Umbilical cord (tissue), 2 donors: ENCODE data around the gene CSMD2. TPM values are rescaled to one million over a fixed set of nuclear protein-coding genes. Genes with fewer than 3 reads are reported as not detected.

Experiments
- DNase-seq: peaks from one replicate; pipeline ENCODE4 v3.0.0-alpha.2; 2015; ENCODE audit warnings: low spot score
- total RNA-seq: library from RNA; depleted of rRNA; stranded (reverse); fragments of >200 nt; gene quantifications from one replicate; pipeline ENCODE4 v1.2.3, GENCODE V29; 2014; ENCODE audit warnings: low replicate concordance; ENCODE audit not compliant: insufficient read depth

CSMD2 gene
- total RNA-seq, 1 donor from 2014 or later, result 10.1 TPM

DNA sequence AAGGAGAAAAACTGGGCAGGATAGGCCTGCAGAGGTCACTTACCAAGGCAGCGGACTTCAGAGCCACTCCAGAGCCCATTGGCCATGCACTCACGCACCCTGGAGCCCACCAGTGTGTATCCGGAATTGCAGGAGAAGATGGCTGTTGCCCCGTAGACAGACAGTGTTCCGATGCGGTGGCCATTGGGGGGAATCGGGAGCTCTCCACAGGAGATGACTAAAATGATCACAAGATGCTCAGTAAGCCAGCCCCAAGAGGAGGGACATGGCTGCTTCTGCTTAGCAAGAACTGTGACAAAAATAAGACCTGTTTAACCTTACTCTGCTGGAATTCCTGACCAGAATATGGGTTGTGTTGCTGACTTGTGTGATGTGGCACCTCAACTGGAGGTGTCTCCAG, 595.7 kb downstream of the CSMD2 start:
- no peak for DNase-seq

DNA sequence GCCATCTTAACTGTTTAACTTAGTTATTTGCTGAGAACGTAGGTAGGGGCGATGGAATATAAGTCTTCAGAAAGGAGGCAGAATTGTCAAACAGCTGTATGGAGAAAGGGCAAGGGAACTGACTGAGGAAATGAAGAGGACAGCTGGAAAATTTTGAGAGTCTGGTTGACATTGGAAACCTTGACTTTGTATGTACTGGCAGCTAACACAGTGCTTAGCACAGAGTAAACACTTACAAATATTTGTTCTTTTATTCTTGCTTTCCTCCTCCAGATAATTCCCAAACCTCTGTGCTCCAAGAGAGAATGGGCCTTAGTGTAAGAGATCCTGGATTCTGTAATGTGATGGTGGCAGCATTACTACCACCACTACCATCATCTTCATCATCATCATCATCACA, 601.3 kb downstream of the CSMD2 start:
- no peak for DNase-seq

DNA sequence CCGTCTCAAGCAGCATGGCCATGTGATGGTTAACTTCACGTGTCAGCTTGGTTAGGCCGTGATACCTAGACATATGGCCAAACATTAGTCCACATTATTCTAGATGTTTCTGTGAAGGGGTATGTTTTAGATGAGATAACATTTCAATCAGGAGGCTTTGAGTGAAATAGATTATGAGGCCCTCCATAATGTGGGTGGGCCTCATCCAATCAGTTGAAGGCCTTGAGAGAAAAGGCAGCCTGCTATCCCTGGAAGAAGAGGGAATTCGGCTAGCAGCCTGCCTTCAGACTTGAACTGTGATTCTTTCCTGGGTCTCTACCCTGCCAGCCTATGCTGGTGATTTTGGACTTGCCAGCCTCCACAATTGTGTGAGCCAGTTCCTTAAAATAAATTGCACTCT, 602.5 kb downstream of the CSMD2 start:
- DNase-seq, result no peak

DNA sequence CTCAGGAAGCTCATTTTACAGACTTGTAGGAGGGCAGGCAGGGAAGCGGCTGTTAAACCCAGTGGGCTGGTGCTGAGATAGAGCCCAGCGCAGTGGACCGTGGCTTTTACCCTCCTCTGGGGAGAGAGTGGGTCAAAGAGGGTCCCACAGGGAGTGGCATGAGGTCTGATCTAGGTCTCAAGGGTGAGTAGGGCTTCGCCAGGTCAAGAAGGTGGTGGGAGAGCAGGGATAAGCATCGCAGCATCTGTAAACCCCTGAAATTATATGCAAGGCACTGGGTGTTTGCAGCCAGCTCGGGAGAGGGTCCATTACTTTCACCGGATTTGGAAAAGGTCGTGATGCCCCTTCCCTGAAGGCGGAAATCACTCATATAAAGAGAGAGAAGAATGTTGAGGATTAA, 603.5 kb downstream of the CSMD2 start:
- DNase-seq, result no peak

DNA sequence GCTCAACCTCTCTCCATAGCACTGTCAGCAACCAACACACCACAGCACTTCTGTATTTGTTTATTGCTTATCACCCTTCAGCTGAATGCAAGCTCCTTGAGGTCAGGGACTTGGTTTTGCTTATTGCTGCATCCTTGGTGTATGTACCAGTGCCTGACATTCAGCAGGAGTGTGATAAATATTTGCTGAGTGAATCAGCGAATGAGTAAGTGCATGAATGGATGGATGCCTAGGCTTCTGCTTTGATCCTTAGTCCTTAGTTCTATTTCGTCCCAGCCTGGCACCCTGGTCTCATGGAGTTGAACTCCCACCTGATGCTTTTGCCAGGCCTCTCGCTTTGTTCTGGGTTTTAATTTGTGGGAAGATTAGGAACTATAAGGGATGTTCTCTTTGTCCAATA, 604.4 kb downstream of the CSMD2 start:
- no peak for DNase-seq

DNA sequence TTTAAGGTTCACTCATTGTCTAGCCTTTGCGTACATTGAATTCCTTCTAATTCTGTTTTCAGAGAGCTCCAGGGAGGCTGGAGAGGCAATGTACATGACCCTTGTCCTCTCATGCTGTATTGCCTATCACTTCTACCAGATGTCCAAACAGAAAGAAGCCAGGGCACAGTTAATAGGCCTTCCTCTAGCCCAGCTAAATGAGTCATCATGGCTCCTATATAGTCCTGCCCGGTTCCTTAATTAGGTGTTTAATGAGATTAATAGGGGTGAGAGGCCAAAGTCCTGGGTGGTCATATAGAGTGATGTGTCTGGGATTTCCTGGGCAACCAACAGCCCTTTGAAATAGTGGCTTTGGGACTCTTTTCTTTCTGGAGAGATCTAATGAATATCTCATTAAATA, 616.3 kb downstream of the CSMD2 start:
- no peak for DNase-seq

DNA sequence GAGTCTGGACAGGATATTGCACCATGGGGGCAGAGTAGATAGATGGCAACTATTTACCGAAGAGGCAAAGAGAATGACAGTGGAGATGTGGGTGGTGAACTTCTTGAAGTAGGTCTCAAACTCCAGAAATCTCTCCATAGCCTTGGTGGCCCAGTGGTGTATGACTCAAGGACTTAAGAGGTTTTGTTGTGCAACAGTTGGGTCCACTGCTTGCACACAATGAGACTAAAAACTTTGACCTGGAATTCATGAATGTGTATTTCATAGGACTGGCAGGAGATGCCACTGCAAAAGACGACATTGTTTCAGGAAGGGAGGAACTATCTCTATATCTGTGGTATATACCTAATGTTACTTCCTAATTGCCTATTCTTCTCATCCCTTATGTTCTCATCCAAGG, 616.7 kb downstream of the CSMD2 start:
- DNase-seq, result no peak

DNA sequence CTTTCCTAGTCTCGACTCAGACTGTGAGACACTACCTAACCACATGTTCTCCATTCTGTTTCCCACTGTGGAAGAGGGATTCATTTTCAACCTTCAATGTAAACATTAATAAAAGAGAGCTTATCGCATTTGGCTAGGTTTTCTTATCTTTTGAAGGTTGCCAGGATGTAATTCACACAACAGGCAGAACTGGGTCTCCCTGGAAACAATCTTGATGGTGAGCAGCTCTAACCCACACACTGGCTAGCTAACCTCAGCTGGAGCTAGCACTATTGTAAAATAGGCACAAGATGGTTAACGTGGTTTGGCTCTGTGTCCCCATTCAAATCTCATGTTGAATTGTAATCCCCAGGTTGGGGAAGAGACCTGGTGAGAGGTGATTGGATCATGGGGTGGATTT, 617.5 kb downstream of the CSMD2 start:
- no peak for DNase-seq

DNA sequence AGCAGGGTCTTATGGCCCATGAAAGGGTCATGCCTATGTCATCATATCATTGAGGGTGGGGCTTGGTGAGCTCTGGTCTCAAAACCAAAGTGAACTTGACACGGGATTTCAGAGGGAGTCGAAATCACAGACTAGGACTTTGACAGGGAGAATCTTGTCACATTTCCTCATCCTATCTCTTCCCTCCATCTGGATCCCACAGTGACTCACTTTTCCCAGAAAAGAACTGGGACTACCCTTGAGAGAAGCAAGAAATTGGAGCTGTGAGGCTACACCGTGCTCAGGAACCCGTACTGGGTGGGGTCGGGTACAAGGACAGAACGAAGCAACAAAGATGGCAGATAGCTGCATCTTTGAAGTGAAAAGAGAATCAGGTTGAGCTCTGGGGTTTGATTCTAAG, 623.1 kb downstream of the CSMD2 start:
- no peak for DNase-seq

DNA sequence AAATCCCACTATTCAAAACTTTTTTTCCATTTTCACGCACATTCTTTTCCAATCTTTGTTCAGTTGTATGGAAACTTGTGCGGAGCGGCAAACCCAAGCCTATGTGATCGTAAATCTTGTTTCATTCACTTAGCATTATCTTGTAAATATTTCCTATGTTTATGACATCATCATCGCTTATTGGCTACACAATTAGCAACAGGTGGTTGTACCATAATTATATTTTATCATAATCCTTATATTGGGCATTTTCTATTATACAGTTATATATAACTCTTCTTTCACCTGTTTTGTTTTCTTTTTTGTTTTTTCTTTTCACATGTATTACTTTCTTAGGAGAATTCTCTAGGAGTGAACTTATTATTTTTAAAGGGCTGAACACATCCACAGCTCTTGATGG, 627.1 kb downstream of the CSMD2 start:
- no peak for DNase-seq

DNA sequence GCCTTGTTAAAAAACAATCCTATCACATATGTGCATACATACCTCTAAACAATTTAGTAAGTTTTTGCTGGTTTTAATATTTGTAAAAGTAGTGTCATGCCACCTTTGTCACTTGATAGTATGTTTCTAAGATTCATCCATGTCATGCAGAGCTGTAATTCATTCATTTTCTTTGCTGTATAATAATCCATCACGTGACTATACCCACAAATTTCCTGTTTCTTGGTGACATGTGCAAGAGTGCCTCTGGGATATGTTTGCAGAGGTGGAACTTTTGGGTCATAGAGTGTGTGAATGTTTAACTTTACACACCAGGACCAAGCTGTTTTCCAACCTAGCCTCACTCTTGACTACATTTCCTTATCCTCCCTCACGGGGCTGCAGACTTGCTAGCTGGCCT, 629.7 kb downstream of the CSMD2 start:
- no peak for DNase-seq

DNA sequence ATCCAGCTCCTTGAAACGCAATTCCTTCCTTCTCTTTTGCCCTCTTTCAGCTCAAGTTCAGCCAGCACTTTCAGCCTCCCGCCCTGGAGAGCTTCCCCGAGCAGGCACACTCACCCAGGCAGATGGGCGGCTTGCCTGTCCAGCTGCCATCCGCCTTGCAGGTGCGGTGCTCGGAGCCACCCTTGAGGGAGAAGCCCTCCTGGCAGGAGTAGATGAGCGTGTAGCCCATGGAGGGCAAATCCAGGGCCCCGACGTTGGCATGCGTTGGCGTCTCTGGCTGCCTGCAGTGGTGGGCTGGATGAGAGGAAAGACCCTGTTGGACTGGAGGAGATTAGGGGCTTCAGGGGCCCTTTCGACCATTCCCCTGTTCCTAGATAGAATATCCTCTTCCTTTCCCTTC, 632.1 kb downstream of the CSMD2 start:
- DNase-seq, result no peak

DNA sequence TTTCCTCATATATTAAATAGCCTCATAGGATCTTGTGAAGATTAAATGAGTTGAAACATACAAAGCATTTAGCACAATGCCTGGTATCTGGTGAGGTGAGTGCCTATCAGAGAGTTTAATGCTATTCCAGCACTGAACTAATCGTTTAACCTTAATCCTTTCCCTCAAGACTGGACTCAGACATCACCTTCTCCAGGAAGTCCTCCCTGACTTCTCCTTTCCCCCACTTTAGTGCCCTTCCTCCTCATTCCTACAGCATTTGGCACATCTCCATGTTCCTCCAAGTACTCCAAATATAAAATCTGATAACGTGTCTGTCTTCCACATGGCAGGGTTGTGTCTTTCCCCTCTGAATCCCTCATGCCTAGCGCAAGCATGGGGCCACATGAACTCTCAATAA, 632.8 kb downstream of the CSMD2 start:
- DNase-seq, result no peak

DNA sequence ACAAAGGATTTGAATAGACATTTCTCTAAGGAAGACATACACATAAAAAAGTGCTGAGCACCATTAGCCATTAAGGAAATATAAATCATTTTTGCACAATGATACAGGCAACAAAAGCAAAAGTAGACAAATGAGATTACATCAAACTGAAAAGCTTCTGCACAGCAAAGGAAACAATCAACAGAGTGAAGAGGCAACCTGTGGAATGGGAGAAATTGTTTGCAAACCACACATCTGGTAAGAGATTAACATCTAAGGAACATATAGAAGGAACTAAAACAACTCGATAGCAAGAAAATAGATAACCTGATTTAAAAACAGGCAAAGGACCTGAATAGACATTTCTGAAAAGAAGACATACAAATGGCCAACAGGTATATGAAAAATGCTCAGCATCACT, 635.1 kb downstream of the CSMD2 start:
- DNase-seq, result no peak

DNA sequence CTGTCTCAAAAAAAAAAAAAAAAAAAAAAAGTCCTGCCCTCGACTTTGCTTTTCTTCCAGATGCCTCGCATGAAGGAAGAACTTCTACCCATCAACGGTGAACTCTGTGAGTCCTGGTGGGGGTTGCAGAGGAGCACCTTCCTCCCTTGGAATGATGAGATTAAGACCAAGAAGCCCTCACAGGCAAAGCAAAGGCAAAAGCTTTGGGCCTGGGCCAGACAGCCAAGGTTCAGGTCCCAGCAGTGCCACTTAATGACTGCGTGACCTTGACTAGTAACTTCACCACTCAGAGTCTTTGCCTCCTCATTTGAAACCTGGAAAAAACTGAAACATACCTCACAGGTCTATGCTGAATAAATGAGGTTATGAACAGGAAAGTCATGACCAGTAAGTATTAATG, 637.1 kb downstream of the CSMD2 start:
- no peak for DNase-seq

DNA sequence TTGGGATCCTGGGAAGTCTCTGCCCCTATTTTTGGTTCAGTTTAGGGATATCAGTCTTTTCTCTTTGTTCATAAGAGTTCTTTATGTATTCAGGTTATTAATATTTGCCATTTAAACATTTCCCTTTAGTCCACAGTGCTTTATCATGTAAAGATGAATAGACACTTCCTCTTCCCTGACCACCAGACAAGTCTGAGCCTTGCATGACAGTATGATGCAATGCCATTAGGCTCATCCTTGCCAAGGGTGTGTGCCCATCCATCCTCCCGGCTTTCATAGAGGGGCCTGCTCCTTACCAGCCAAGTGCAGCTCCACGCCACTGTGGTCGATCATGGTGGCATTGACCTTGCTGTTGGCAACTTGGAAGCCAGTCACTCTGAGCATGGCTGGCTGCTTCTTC, 640.4 kb downstream of the CSMD2 start:
- no peak for DNase-seq

DNA sequence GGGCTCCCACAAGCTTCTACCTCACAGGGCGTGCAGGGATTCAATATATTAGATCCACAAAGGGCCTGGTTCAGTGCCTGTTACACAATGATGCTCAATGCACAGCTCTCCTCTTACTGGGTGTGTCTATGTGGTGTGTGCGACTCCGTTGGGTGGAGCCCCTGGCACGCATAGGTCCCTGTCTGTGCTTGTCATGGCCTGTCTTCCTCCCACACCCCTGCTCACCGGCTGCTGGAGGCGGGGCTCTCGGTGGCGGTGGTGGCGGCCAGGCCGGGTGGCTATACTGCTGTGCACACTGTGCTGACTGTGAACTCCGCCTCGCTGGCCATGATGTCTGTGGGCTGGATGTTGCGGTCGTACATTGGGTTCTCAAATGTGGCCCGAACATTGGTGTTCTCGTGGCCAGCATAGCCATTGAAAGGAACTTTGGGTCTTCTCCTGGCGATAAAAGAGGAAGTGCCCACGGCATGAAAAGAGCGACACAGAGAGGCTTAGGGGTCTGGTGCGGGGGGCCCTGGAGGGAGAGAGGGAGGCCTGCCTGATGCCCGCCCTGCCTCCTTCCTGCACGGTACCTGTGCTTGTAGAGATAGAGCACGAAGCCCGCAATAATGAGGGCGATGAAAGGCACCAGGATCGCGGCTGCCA, 645.7 kb downstream of the CSMD2 start:
- DNase-seq, result no peak

DNA sequence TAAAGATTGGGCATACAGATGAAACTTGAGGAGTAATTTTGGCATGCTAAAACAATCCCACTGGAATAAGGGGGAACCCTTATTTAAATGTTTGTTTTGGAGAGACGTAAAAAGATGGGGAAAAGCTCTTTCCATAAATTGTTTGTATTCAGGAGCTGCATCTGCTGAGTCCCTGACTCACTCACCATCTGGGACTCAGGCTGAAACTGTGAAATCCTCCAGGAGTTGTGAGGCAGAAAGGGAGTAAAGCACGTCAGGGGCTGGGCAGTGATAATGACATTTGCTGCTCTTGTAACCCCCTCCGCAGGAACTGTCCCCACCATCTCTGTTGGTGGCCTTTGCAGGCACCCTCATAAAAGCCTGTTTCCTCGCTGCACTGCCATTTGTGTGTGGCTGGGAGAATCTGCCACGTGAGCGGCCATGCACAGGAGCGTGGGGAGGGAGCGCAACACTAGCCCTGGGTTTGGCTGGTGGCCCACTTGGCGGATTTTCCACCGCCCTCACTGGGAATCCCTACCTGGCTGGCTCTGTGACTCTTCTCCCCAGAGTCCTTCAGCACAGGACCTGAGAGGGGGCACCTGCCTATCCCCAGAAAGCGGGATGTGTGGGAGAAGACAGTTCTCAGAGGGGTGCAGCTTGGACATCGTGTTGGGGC, 647.3 kb downstream of the CSMD2 start:
- no peak for DNase-seq

DNA sequence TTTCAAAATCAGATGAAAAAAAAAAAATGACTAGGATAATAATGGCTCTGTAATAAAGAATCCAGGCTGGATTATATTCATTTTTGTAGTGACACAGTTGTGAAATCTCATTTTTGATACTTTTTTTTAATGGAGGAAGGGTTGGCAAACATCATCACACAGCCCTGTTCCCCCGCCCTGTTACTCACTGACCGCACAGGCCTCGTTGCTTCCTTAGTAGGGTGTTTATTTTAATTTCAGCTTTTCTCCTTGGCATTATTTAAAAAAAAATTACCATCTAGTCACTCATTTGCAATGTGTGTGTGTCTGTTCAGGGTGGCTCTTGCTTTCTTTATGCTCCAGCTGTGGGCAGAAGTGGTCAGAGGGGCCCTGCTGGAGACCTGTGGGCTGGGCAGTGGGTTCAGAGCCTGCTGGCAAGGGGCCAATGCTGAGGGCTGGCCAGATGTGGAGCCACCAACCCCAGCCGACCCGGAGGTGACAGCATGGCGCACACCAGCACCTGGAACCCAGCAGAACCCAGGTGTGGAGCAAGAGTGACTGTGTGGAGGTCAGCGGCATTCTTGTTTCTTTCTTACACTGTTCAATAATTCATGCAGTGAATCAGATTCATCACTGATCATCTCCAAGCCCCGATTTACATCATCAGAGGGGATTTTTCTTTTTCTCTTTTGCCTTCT, 648.0 kb downstream of the CSMD2 start:
- no peak for DNase-seq

DNA sequence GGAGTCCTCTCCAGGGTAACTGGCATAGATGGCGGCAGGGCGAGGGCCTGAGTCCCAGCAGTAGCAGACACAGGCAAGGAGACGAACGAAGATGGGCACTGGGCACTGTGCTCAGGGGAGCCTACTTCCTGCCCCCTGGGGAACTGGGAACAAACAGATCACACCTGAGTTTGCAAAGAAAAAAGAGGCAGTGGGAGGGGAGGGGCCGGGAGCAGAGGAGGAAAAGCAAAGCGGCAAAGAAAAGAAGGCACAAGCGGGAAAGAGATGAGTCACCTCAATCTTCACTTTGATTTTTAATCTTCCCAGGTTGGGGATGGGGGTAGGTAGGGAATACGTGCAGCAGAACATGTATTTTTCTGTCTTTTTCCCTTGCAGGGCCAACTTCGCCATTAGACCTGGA, 648.6 kb downstream of the CSMD2 start:
- DNase-seq, result no peak

DNA sequence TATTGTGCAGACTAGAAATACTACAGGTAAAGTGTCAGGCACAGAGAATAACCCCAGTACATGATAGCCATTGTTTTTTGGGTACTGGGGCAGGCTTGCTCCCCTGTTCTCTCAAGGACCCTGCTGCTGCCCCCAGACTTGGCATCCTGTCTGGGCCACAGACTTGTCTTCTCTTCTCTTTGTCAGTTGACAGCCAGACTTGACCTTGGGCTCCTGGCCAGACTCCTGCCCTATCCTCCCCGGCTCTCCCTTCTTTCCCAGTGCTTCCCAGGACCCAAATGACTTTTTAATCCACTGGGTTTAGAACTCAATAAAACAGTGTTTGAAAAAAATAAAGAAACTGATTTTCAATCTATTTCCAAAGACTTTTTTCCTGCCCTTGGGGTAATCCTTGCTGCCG, 649.4 kb downstream of the CSMD2 start:
- no peak for DNase-seq

DNA sequence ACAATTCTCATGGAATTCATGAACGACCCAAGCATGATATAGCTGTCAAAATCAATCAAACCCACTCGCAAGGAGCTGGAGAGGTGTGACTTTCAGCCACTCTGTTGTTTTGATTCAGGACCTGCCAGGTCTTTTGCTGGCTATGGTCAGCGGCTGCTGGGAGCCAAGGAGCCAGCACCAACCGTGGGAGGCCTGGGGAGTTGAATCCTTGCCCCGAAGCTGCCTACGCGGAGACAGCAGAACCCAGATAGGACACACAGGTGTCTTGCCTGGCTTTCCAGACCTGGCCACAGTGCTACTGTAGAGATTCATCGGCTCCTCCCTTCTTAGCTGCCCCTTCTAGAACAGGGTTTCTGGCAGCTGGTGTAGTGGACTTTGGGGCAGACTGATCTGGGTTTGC, 649.9 kb downstream of the CSMD2 start:
- no peak for DNase-seq

DNA sequence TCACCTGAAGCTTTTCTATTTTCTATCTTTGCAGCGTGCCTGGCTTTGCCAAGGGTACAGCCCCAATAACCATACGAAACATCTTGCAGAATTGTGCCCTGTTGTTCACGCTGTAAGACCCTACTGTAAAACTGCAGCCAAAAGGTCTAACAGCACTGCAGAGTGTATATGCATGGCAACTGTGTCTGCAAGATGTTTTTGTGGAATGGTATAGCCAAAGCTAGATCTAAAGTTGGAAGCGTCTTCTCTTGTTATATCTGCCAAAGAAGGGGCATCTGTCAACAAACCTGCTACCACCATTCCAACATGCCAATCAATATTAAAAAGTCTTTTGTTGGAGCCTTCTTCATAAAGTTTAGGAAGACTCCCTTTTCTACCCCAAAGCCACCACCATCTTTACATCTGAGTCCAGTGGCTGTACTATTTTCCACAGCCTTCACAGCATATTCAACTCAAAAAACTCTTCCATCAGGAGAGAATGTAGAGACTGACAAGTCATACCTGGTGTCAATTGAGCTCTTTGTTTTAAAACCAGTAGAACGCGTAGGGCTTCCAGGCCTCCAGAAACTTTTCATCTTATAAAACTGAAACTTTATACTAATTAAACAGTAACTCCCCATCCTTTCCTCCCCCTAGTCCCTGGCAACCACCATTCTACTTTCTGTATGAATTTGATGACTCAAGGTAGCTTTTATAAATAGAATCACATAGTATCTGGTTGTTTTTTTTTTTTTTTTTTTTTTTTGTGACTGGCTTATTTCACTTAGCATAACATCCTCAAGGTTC, 652.6 kb downstream of the CSMD2 start:
- no peak for DNase-seq
